Measurements from ENCODE around the gene REL. TPM values are rescaled to one million over a fixed set of nuclear protein-coding genes. Genes with fewer than 3 reads are reported as not detected.

REL gene
- 10 to 100 TPM; 26.7 to 77.0 TPM for total RNA-seq

DNA sequence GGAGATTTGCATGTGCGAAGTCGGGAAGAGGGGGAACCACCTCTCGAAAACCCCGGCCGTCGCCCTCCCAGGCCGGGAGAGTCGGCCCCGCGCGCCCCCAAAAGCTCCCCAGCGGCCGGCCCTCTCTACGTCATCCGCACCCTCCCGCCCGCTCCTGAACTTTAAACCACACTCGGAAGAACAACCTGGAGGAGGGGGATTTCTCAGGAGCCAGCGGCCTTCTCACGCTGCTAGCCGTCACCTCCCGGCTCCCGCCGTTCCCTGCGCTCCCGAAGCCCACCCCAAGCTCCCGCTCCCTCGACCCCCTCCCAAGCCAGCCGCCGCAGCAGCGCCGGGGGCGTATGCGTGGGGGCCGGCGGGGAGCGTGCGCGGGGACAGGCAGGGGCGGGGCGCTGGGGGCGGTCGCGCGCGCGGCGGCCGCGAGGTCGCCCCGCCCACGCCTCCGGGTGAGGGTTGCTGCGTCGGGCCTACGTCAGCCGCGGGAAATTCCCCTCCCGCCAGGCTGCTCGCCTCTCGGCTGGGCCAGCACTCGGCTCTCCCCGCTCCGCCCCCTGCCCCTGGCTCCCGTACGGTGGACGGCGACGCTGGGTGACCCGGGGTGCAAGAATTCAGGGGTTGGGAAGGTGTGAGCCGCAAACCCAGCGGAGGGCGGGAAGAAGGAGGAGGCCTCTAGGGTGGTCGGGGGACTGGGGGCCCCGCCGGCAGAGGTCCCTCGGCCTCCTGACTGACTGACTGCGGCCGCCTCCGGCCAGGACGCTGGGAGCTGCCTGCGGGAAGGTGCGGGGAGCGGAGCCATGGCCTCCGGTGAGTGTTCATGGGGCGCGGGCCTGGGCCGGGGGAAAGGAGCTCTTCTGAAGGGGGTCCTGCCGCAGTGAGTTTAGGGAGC, at the start of gene REL:
Gene REL (plus strand): TSS at position 528 of the 886 bp plus-strand sequence. CDS start 267 bp downstream, at position 795.
- Mint-ChIP-seq H3K4me1 (ENCODE audit: low read depth in 2 of 2) (peaks cover 22 to 37% of the 10 kb centered on the region in 2 donors), H3K27ac (peak within 1 kb of the TSS; percentile 86 to 97), H3K9me3 (no peaks in the 10 kb centered on the region), H3K27me3 (no peaks in the 10 kb centered on the region), H3K4me3 (peak within 1 kb of the TSS; percentile 87), H3K36me3 (peaks cover 16% of the 10 kb centered on the region)
- DNase-seq (ENCODE audit: low spot score) (peak; percentile 96), ATAC-seq (peak; percentile 95 to 97)

DNA sequence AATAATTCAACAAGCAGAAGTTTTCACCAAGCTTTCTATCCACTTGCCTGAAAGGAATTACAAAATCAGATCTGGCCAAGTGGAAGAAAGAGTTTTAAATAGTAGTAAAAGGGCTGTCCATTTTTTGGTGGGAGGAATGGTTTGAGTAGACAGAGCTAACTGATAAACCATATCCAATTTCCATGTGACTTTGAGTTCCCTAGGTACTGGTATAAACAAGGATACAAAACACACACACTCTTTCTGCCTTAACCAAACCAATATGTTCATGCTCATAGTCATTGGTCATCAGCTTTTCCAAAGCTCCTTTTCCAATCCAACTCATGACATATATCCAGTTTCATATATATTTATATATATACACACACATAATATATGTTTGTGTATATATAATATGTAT, 49.5 kb upstream of the REL start:
- H3K9me3 Mint-ChIP-seq = no peaks in the 10 kb centered on the region
- no peaks in the 10 kb centered on the region for H3K36me3 Mint-ChIP-seq
- H3K4me3 Mint-ChIP-seq = no peak overlapping the region
- H3K27ac Mint-ChIP-seq = no peak overlapping the region
- peaks cover 15 to 28% of the 10 kb centered on the region in 2 donors for H3K27me3 Mint-ChIP-seq
- ATAC-seq (no peak), DNase-seq (ENCODE audit: low spot score) (no peak)
- peaks cover 6 to 13% of the 10 kb centered on the region in 2 donors for H3K4me1 Mint-ChIP-seq (ENCODE audit: low read depth in 2 of 2)

DNA sequence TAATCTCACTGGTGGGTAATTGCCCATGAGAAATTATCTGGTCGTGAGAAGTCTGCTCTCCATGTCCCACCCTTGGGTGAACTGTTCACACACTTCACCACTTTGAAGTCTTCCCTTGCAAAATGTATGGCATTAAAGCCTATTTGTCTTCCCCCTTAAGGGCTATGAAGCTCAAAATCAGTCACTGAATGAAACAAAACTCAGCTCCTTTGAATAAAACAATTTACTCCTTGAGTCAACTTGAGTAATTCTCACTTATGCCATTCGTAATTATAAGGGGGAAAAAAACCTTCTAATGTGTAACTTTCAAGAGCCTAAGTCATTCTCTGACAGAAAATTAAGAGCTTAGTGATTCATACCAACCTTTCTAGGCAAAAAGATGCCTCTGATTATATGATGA, 48.8 kb upstream of the REL start:
- peak in 1 of 2 donors; percentile 36 for ATAC-seq
- H3K4me3 Mint-ChIP-seq = no peak overlapping the region
- H3K27ac Mint-ChIP-seq = no peak overlapping the region
- H3K36me3 Mint-ChIP-seq = no peaks in the 10 kb centered on the region
- H3K27me3 Mint-ChIP-seq = peaks cover 15 to 28% of the 10 kb centered on the region in 2 donors
- peaks cover 4 to 13% of the 10 kb centered on the region in 2 donors for H3K4me1 Mint-ChIP-seq (ENCODE audit: low read depth in 2 of 2)
- DNase-seq (ENCODE audit: low spot score) = no peak
- H3K9me3 Mint-ChIP-seq = no peaks in the 10 kb centered on the region

DNA sequence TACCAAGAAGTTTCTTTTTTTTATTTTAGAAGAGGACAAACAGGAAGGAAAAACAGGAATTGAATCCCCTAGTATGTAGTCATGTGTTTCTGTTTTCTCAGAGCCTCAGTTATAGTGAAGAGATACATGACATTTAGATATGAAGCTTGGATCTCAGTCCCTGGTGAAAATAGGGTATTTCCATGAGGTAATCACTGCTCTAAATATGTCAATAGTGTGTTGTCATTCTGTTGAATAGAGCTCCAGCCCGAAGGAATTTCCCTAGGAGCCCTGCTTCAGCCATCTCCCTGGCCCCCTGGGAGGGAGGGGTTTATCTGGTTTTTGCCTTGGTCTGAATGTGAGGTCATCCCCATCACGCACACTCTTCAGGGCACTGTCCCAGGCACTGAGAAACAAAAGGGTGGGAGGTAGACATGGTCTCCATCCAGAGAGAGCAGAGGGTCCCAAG, 47.1 kb upstream of the REL start:
- ATAC-seq = no peak
- Mint-ChIP-seq H3K27ac (peak overlapping the region in 1 of 2 donors; percentile 41), H3K9me3 (no peaks in the 10 kb centered on the region), H3K36me3 (no peaks in the 10 kb centered on the region), H3K27me3 (peaks cover 15 to 28% of the 10 kb centered on the region in 2 donors), H3K4me3 (no peak overlapping the region), H3K4me1 (ENCODE audit: low read depth in 2 of 2) (peaks cover 4 to 13% of the 10 kb centered on the region in 2 donors)
- DNase-seq (ENCODE audit: low spot score) = no peak

- Mint-ChIP-seq H3K36me3 (no peaks in the 10 kb centered on the region), H3K27me3 (peaks cover 15 to 21% of the 10 kb centered on the region in 2 donors), H3K4me1 (ENCODE audit: low read depth in 2 of 2) (peaks cover 12 to 18% of the 10 kb centered on the region in 2 donors), H3K27ac (no peak overlapping the region), H3K4me3 (no peak overlapping the region), H3K9me3 (no peaks in the 10 kb centered on the region)
- ATAC-seq = no peak
- DNase-seq (ENCODE audit: low spot score) = no peak
Measured at GRCh38 chr2:60836491-60836890, 44.9 kb upstream of the REL start.

GRCh38 chr2:60837123-60837522, 44.3 kb upstream of the REL start:
- Mint-ChIP-seq H3K9me3 (no peaks in the 10 kb centered on the region), H3K4me1 (ENCODE audit: low read depth in 2 of 2) (peaks cover 12 to 18% of the 10 kb centered on the region in 2 donors)
- ATAC-seq = no peak

DNA sequence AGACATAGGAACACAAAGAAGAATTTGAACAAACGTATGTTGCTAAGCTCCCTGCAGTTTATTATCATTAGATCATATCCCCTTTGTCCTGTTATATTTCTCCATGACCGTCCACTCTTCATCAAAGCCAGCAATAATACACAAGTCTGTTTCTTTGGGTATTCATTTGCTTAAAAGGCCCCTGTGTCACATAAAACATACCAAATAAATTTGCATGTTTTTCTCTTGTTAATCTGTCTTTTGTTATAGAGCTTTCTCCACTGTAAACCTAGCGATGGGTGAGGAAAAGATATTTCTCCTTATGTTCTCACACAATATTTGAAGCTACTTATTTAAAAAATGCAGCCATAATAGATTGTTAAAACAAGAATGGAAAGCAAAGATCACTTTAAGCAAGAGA, 42.9 kb upstream of the REL start:
- H3K36me3 Mint-ChIP-seq = no peaks in the 10 kb centered on the region
- H3K27me3 Mint-ChIP-seq = peaks cover 14 to 17% of the 10 kb centered on the region in 2 donors
- no peaks in the 10 kb centered on the region for H3K9me3 Mint-ChIP-seq
- no peak for DNase-seq (ENCODE audit: low spot score)
- no peak for ATAC-seq
- no peak overlapping the region for H3K4me3 Mint-ChIP-seq
- no peak overlapping the region for H3K27ac Mint-ChIP-seq
- peaks cover 12 to 14% of the 10 kb centered on the region in 2 donors for H3K4me1 Mint-ChIP-seq (ENCODE audit: low read depth in 2 of 2)

More at GRCh38 chr2:60837123-60837522, 44.3 kb upstream of the REL start:
- DNase-seq (ENCODE audit: low spot score) = no peak
- Mint-ChIP-seq H3K27ac (no peak overlapping the region), H3K4me3 (no peak overlapping the region), H3K27me3 (peaks cover 15 to 21% of the 10 kb centered on the region in 2 donors), H3K36me3 (no peaks in the 10 kb centered on the region)

DNA sequence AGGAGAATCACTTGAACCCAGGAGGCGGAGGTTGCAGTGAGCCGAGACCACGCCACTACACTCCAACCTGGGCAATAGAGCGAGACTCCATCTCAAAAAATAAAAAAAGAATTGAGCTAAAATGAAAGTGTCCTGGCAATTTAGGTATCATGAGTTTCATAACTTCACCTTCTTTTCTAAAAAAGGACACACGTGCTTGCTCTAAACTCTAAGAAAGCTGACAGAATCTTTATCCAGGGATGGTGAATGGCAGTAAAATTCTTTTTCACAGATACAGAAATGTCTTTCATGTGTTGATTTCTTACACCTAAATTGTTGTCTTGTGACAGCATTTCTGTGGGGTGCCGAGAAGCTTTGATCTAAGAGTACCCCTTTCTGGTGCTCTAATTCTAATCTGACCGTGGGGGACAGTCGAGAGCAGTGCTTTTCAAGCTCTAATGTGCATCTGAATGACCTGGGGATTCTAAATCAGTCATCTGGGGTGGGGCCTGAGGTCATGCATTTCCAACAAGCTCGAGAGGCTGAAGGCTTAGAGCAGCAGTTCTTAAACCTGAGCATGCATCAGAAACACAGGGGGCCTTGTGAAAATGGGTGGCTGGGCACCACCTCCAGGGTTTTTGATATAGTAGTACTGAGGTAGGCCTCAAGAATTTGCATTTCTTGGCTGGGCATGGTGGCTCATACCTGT, 42.1 kb upstream of the REL start:
- Mint-ChIP-seq H3K4me3 (no peak overlapping the region), H3K4me1 (ENCODE audit: low read depth in 2 of 2) (peaks cover 9% of the 10 kb centered on the region in 2 donors), H3K27ac (no peak overlapping the region), H3K36me3 (no peaks in the 10 kb centered on the region), H3K9me3 (no peaks in the 10 kb centered on the region), H3K27me3 (peaks cover 9 to 10% of the 10 kb centered on the region in 2 donors)
- no peak for DNase-seq (ENCODE audit: low spot score)
- no peak for ATAC-seq

DNA sequence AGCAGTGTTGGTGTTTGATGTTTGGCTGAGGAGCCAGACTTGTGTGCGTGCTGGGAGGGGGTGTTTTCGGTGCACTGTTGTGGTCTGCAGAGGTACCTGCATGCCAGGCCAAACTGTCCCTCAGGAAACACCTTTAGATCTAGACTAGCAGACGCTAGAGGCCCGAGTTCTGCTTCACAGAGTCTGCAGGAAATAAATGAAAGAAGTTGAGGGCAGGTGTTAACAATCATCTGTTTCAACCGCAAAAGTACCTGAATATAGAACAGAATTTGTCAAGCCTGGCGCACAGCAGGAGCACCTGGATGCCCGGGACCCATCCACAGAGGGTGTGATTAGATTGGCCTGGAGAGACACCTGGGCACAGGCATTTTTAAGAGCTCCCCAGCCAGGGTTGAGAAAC, 40.5 kb upstream of the REL start:
- DNase-seq (ENCODE audit: low spot score) (no peak), ATAC-seq (no peak)
- H3K4me3 Mint-ChIP-seq = no peak overlapping the region
- peak overlapping the region in 1 of 2 donors; percentile 76 for H3K27ac Mint-ChIP-seq
- H3K27me3 Mint-ChIP-seq = peaks cover 0 to 6% of the 10 kb centered on the region in 2 donors
- no peaks in the 10 kb centered on the region for H3K9me3 Mint-ChIP-seq
- no peaks in the 10 kb centered on the region for H3K36me3 Mint-ChIP-seq
- peaks cover 5 to 11% of the 10 kb centered on the region in 2 donors for H3K4me1 Mint-ChIP-seq (ENCODE audit: low read depth in 2 of 2)

- Mint-ChIP-seq H3K27me3 (peaks cover 0 to 4% of the 10 kb centered on the region in 2 donors), H3K27ac (peak overlapping the region in 1 of 2 donors; percentile 32), H3K36me3 (no peaks in the 10 kb centered on the region), H3K4me3 (no peak overlapping the region), H3K9me3 (no peaks in the 10 kb centered on the region), H3K4me1 (ENCODE audit: low read depth in 2 of 2) (peaks cover 5 to 11% of the 10 kb centered on the region in 2 donors)
- ATAC-seq (no peak), DNase-seq (ENCODE audit: low spot score) (no peak)
Measured at GRCh38 chr2:60843006-60843405, 38.4 kb upstream of the REL start.

GRCh38 chr2:60844105-60844504, 37.3 kb upstream of the REL start:
- no peak for DNase-seq (ENCODE audit: low spot score)

DNA sequence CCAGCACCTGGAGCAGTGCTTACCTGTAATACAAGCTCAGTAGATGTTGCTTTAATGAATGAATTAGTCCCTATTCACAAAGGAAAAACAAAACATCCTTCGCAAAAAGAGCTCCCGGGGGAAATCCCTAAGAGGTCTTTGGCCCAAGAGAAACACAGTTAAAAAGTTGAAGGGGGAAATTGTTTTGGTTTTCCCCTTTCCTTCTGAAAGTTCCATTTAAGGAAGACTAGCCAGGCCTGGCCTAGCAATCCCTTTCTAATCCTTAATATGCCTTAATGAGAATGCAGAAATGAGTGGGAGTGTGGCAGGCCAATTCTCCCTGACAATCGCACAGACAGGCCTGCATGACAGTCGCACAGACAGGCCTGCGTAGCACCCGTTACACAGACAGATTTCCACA, 33.5 kb upstream of the REL start:
- DNase-seq (ENCODE audit: low spot score) (no peak), ATAC-seq (no peak)
- H3K4me3 Mint-ChIP-seq = no peak overlapping the region
- no peaks in the 10 kb centered on the region for H3K36me3 Mint-ChIP-seq
- no peaks in the 10 kb centered on the region for H3K9me3 Mint-ChIP-seq
- peaks cover 0 to 2% of the 10 kb centered on the region in 2 donors for H3K4me1 Mint-ChIP-seq (ENCODE audit: low read depth in 2 of 2)
- no peak overlapping the region for H3K27ac Mint-ChIP-seq
- H3K27me3 Mint-ChIP-seq = peaks cover 2 to 8% of the 10 kb centered on the region in 2 donors

More at GRCh38 chr2:60844105-60844504, 37.3 kb upstream of the REL start:
- Mint-ChIP-seq H3K27ac (no peak overlapping the region), H3K9me3 (no peaks in the 10 kb centered on the region), H3K4me3 (no peak overlapping the region), H3K36me3 (no peaks in the 10 kb centered on the region), H3K27me3 (peaks cover 0 to 4% of the 10 kb centered on the region in 2 donors), H3K4me1 (ENCODE audit: low read depth in 2 of 2) (peaks cover 5 to 11% of the 10 kb centered on the region in 2 donors)
- no peak for ATAC-seq

DNA sequence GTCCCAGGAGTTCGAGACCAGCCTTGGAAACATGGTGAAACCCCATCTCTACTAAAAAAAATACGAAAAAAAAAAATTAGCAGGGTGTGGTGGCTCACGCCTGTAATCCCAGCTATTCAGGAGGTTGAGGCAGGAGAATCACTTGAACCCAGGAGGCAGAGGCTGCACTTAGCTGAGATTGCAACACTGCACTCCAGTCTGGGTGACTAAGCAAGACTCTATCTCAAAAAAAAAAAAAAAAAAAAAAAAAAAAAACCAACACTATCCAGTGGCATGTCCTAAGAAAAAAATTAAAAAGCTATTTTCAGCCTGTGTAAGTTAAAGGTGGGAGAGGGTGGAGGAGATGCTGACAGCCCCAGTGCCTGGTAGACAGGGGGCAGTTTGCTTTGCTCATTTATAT, 32.2 kb upstream of the REL start:
- peaks cover 0 to 2% of the 10 kb centered on the region in 2 donors for H3K4me1 Mint-ChIP-seq (ENCODE audit: low read depth in 2 of 2)
- no peaks in the 10 kb centered on the region for H3K9me3 Mint-ChIP-seq
- ATAC-seq (no peak), DNase-seq (ENCODE audit: low spot score) (no peak)
- peaks cover 2 to 8% of the 10 kb centered on the region in 2 donors for H3K27me3 Mint-ChIP-seq
- H3K27ac Mint-ChIP-seq = no peak overlapping the region
- H3K4me3 Mint-ChIP-seq = no peak overlapping the region
- H3K36me3 Mint-ChIP-seq = no peaks in the 10 kb centered on the region
